Neural cell (in vitro differentiated cells): ENCODE data around the gene USP37. TPM values are rescaled to one million over a fixed set of nuclear protein-coding genes. Genes with fewer than 3 reads are reported as not detected.

ENCODE experiments used
- H2AFZ ChIP-seq: fragments of 200-600, 300-800 bp; sonication (generic), shearing (Covaris generic); 2 replicates; pipeline ENCODE4 v1.6.0; 2014; ENCODE audit warnings: low read depth, mild to moderate bottlenecking, antibody characterized with exemption, low read length, moderate library complexity
- H3F3A ChIP-seq: fragments of 200-600 bp; shearing (Covaris generic); 2 replicates; pipeline ENCODE4 v1.6.1; 2016; ENCODE audit warnings: mild to moderate bottlenecking, moderate library complexity, mixed read lengths, antibody characterized with exemption, low read length; ENCODE audit not compliant: insufficient read depth, poor library complexity, severe bottlenecking
- H3K27ac ChIP-seq: fragments of 200-600, 300-800 bp; sonication (generic), shearing (Covaris generic); 2 replicates; pipeline ENCODE4 v1.5.1; 2014; ENCODE audit warnings: mild to moderate bottlenecking, low read length, moderate library complexity
- H3K27me3 ChIP-seq: fragments of 300-800, 200-600 bp; sonication (generic), shearing (Covaris generic); 2 replicates; pipeline ENCODE4 v1.6.0; 2014; ENCODE audit warnings: mild to moderate bottlenecking, low read depth, low read length, moderate library complexity; ENCODE audit not compliant: insufficient read depth
- H3K36me3 ChIP-seq: fragments of 300-800, 200-600 bp; sonication (generic), shearing (Covaris generic); 2 replicates; pipeline ENCODE4 v1.5.1; 2014; ENCODE audit warnings: mild to moderate bottlenecking, antibody characterized with exemption, low read length, moderate library complexity; ENCODE audit not compliant: insufficient read depth
- H3K4me2 ChIP-seq: fragments of 300-800, 200-600 bp; sonication (generic), shearing (Covaris generic); 2 replicates; pipeline ENCODE4 v1.6.0; 2014; ENCODE audit warnings: mild to moderate bottlenecking, low read length
- H3K4me3 ChIP-seq: fragments of 300-800, 200-600 bp; sonication (generic), shearing (Covaris generic); 2 replicates; pipeline ENCODE4 v1.5.1; 2014; ENCODE audit warnings: mild to moderate bottlenecking, low read length, moderate library complexity
- H3K79me2 ChIP-seq: fragments of 200-600 bp; shearing (Covaris generic); replicated peaks from 2 replicates; pipeline ENCODE4 v1.6.0; 2014; ENCODE audit warnings: mild to moderate bottlenecking, low read length, moderate library complexity; ENCODE audit not compliant: insufficient read depth
- H3K9ac ChIP-seq: fragments of 300-800, 200-600 bp; sonication (generic), shearing (Covaris generic); 2 replicates; pipeline ENCODE4 v1.6.1; 2016; ENCODE audit warnings: mild to moderate bottlenecking, low read length, mixed read lengths
- H3K9me2 ChIP-seq: fragments of 200-600 bp; shearing (Covaris generic); 2 replicates; pipeline ENCODE4 v1.6.1; 2016; ENCODE audit warnings: mild to moderate bottlenecking, low read length, mixed read lengths; ENCODE audit not compliant: insufficient read depth
- H3K9me3 ChIP-seq: fragments of 200-600, 300-800 bp; sonication (generic), shearing (Covaris generic); 2 replicates; pipeline ENCODE4 v1.6.1; 2016; ENCODE audit warnings: mild to moderate bottlenecking, mixed run types, low read length, moderate library complexity, mixed read lengths
- H4K20me1 ChIP-seq: fragments of 200-600 bp; shearing (Covaris generic); 2 replicates; pipeline ENCODE4 v1.6.1; 2016; ENCODE audit warnings: mild to moderate bottlenecking, mixed run types; ENCODE audit not compliant: insufficient read depth
- EP300 ChIP-seq: fragments of 450-650 bp; conservative IDR thresholded peaks from 2 replicates; pipeline ENCODE4 v1.6.1; 2014; ENCODE audit warnings: antibody characterized with exemption, mild to moderate bottlenecking, moderate library complexity; ENCODE audit not compliant: poor library complexity, severe bottlenecking
- EZH2 ChIP-seq: fragments of 200-600, 300-800 bp; shearing (Covaris generic), sonication (generic); IDR thresholded peaks from 2 replicates; pipeline ENCODE4 v1.6.1; 2014; ENCODE audit warnings: antibody characterized with exemption, low read length, borderline replicate concordance, mild to moderate bottlenecking; ENCODE audit not compliant: insufficient read depth, poor library complexity, severe bottlenecking
- MXI1 ChIP-seq: fragments of 450-650 bp; conservative IDR thresholded peaks from 2 replicates; pipeline ENCODE4 v1.6.1; 2014; ENCODE audit warnings: antibody characterized with exemption, mild to moderate bottlenecking; ENCODE audit not compliant: poor library complexity, severe bottlenecking
- POLR2AphosphoS5 ChIP-seq: IDR thresholded peaks from 2 replicates; pipeline ENCODE4 v1.6.1; 2012
- RAD21 ChIP-seq: fragments of 450-650 bp; conservative IDR thresholded peaks from 2 replicates; pipeline ENCODE4 v1.6.1; 2014; ENCODE audit warnings: antibody characterized with exemption, mild to moderate bottlenecking, moderate library complexity
- SMC3 ChIP-seq: fragments of 450-650 bp; conservative IDR thresholded peaks from 2 replicates; pipeline ENCODE4 v1.6.1; 2014; ENCODE audit warnings: antibody characterized with exemption, mild to moderate bottlenecking, moderate library complexity; ENCODE audit not compliant: poor library complexity
- TAF1 ChIP-seq: IDR thresholded peaks from 2 replicates; pipeline ENCODE4 v1.6.1; 2012; ENCODE audit warnings: low read depth
- polyA plus RNA-seq: library from polyadenylated mRNA; depleted of rRNA; stranded (reverse); fragments of >200 nt; gene quantifications from 2 replicates; pipeline ENCODE4 v1.2.3, GENCODE V29; 2014
- TF ChIP-seq, protein P1 (sequence below): fragments of 450-650 bp; IDR thresholded peaks from 2 replicates; pipeline ENCODE4 v1.5.1; 2014; ENCODE audit warnings: antibody characterized with exemption, mild to moderate bottlenecking, moderate library complexity; ENCODE audit not compliant: poor library complexity, severe bottlenecking
- TF ChIP-seq, protein P2 (sequence below): IDR thresholded peaks from 2 replicates; pipeline ENCODE4 v1.6.1; 2012; ENCODE audit warnings: borderline replicate concordance

The USP37 gene
- polyA plus RNA-seq, 1 donor from 2014 or later: 16.5 TPM

DNA sequence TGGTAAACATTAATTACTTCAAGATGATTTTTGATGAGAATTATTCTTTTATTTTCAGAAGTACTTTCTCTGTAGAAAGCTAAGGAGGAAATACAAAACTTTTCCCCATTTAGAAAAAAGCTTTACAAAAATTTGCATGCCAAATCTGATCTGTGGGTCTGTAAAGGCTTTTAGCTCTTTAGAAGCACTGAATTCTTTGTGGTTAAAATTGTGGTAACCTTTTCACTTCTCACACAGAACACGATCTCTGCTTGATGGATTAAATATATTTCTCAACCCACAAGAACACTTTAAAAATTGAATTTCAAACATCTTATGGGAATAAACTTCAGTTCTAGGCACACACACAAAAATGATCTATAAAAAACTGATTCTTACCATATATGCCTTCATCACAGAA is 85.5 kb downstream of the USP37 start:
- H4K20me1 ChIP-seq: no peaks in the 10 kb centered on the region
- TF ChIP-seq POLR2AphosphoS5 (no peak), SMC3 (no peak), EP300 (no peak), EZH2 (no peak), TAF1 (no peak), RAD21 (no peak), MXI1 (no peak)
- TF ChIP-seq, protein P1, sequence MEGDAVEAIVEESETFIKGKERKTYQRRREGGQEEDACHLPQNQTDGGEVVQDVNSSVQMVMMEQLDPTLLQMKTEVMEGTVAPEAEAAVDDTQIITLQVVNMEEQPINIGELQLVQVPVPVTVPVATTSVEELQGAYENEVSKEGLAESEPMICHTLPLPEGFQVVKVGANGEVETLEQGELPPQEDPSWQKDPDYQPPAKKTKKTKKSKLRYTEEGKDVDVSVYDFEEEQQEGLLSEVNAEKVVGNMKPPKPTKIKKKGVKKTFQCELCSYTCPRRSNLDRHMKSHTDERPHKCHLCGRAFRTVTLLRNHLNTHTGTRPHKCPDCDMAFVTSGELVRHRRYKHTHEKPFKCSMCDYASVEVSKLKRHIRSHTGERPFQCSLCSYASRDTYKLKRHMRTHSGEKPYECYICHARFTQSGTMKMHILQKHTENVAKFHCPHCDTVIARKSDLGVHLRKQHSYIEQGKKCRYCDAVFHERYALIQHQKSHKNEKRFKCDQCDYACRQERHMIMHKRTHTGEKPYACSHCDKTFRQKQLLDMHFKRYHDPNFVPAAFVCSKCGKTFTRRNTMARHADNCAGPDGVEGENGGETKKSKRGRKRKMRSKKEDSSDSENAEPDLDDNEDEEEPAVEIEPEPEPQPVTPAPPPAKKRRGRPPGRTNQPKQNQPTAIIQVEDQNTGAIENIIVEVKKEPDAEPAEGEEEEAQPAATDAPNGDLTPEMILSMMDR: no peak
- TF ChIP-seq, protein P2, sequence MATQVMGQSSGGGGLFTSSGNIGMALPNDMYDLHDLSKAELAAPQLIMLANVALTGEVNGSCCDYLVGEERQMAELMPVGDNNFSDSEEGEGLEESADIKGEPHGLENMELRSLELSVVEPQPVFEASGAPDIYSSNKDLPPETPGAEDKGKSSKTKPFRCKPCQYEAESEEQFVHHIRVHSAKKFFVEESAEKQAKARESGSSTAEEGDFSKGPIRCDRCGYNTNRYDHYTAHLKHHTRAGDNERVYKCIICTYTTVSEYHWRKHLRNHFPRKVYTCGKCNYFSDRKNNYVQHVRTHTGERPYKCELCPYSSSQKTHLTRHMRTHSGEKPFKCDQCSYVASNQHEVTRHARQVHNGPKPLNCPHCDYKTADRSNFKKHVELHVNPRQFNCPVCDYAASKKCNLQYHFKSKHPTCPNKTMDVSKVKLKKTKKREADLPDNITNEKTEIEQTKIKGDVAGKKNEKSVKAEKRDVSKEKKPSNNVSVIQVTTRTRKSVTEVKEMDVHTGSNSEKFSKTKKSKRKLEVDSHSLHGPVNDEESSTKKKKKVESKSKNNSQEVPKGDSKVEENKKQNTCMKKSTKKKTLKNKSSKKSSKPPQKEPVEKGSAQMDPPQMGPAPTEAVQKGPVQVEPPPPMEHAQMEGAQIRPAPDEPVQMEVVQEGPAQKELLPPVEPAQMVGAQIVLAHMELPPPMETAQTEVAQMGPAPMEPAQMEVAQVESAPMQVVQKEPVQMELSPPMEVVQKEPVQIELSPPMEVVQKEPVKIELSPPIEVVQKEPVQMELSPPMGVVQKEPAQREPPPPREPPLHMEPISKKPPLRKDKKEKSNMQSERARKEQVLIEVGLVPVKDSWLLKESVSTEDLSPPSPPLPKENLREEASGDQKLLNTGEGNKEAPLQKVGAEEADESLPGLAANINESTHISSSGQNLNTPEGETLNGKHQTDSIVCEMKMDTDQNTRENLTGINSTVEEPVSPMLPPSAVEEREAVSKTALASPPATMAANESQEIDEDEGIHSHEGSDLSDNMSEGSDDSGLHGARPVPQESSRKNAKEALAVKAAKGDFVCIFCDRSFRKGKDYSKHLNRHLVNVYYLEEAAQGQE: no peak
- H3K27me3 ChIP-seq: no peaks in the 10 kb centered on the region
- H3K27ac ChIP-seq: no peak overlapping the region
- H3K36me3 ChIP-seq: peaks cover 6% of the 10 kb centered on the region
- H3K4me2 ChIP-seq: no peak overlapping the region
- no peak overlapping the region for H3K4me3 ChIP-seq
- no peaks in the 10 kb centered on the region for H3F3A ChIP-seq
- no peak overlapping the region for H2AFZ ChIP-seq
- H3K9ac ChIP-seq: no peak overlapping the region
- H3K79me2 ChIP-seq: no peaks in the 10 kb centered on the region
- H3K9me2 ChIP-seq: no peaks in the 10 kb centered on the region
- no peaks in the 10 kb centered on the region for H3K9me3 ChIP-seq

DNA sequence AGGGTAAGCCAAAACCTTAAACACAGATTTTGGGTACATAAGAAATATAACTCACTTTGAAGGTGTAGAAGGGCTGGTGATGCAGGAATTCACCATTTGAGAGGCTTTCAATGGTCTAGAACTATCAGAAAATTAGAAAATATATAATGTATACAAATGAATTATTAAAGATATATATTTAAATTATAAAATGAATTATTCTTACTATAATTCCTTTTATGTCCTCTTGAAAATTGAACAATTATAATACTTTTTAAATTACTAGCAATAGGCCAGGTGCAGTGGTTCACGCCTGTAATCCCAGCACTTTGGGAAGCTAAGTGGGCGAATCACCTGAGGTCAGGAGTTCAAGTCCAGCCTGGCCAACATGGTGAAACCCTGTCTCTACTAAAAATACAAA is 88.6 kb downstream of the USP37 start:
- H2AFZ ChIP-seq: no peak overlapping the region
- H3K27ac ChIP-seq: no peak overlapping the region
- H3K36me3 ChIP-seq: peaks cover 6% of the 10 kb centered on the region
- H3K4me2 ChIP-seq: no peak overlapping the region
- H3K27me3 ChIP-seq: no peaks in the 10 kb centered on the region
- no peaks in the 10 kb centered on the region for H3K9me3 ChIP-seq
- no peaks in the 10 kb centered on the region for H3F3A ChIP-seq
- no peaks in the 10 kb centered on the region for H4K20me1 ChIP-seq
- H3K9me2 ChIP-seq: no peaks in the 10 kb centered on the region
- no peak for TF ChIP-seq RAD21
- TF ChIP-seq EP300: no peak
- TF ChIP-seq EZH2: no peak
- TF ChIP-seq, protein P2: no peak
- TF ChIP-seq MXI1: no peak
- TF ChIP-seq, protein P1: no peak
- TF ChIP-seq SMC3: no peak
- no peak for TF ChIP-seq TAF1
- TF ChIP-seq POLR2AphosphoS5: no peak
- no peaks in the 10 kb centered on the region for H3K79me2 ChIP-seq
- H3K4me3 ChIP-seq: no peak overlapping the region
- H3K9ac ChIP-seq: no peak overlapping the region
